ENCODE measurements around the gene SLC38A2.

The SLC38A2 gene

GRCh38 chr12:46358791-46359666 is 13.5 kb downstream of the SLC38A2 start:
- Histone ChIP-seq H3K36me3 (peaks cover 62% of the 10 kb centered on the region), H3K4me3 (ENCODE audit: low read depth in 1 of 2, low read length in 1 of 2) (no peak overlapping the region), H3K27me3 (no peaks in the 10 kb centered on the region), H3K9me3 (no peaks in the 10 kb centered on the region), H3K4me1 (ENCODE audit: control insufficient read depth in 1 of 2, insufficient read depth in 1 of 2, low read depth in 1 of 2, low read length in 1 of 2) (peaks cover 7 to 9% of the 10 kb centered on the region in 2 experiments), H3K27ac (no peak overlapping the region)
- TF ChIP-seq CTCF (IDR thresholded peaks at IDR 0.05), result no peak

- TF ChIP-seq CTCF (IDR thresholded peaks at IDR 0.05), result no peak
- no peak overlapping the region for H3K4me3 ChIP-seq (ENCODE audit: low read depth in 1 of 2, low read length in 1 of 2)
Observed at GRCh38 chr12:46358325-46358700, 14.3 kb downstream of the SLC38A2 start.

GRCh38 chr12:46357438-46358324 is 14.9 kb downstream of the SLC38A2 start:
- H3K27me3 ChIP-seq, result no peaks in the 10 kb centered on the region
- H3K36me3 ChIP-seq, result peaks cover 48% of the 10 kb centered on the region
- peaks cover 7 to 9% of the 10 kb centered on the region in 2 experiments for H3K4me1 ChIP-seq (ENCODE audit: control insufficient read depth in 1 of 2, insufficient read depth in 1 of 2, low read depth in 1 of 2, low read length in 1 of 2)
- H3K4me3 ChIP-seq (ENCODE audit: low read depth in 1 of 2, low read length in 1 of 2), result no peak overlapping the region
- H3K9me3 ChIP-seq, result no peaks in the 10 kb centered on the region
- peak overlapping the region; percentile 14 for H3K27ac ChIP-seq
- TF ChIP-seq CTCF (IDR thresholded peaks at IDR 0.05), result no peak

More at GRCh38 chr12:46358325-46358700, 14.3 kb downstream of the SLC38A2 start:
- peak overlapping the region; percentile 14 for H3K27ac ChIP-seq
- H3K27me3 ChIP-seq, result no peaks in the 10 kb centered on the region
- no peaks in the 10 kb centered on the region for H3K9me3 ChIP-seq
- peaks cover 7 to 9% of the 10 kb centered on the region in 2 experiments for H3K4me1 ChIP-seq (ENCODE audit: control insufficient read depth in 1 of 2, insufficient read depth in 1 of 2, low read depth in 1 of 2, low read length in 1 of 2)
- H3K36me3 ChIP-seq, result peaks cover 55% of the 10 kb centered on the region

- Histone ChIP-seq H3K4me1 (ENCODE audit: control insufficient read depth in 1 of 2, insufficient read depth in 1 of 2, low read depth in 1 of 2, low read length in 1 of 2) (peaks cover 7 to 9% of the 10 kb centered on the region in 2 experiments), H3K4me3 (ENCODE audit: low read depth in 1 of 2, low read length in 1 of 2) (no peak overlapping the region), H3K27ac (peak overlapping the region; percentile 14), H3K27me3 (no peaks in the 10 kb centered on the region), H3K36me3 (peaks cover 40% of the 10 kb centered on the region), H3K9me3 (no peaks in the 10 kb centered on the region)
- no peak for TF ChIP-seq CTCF (IDR thresholded peaks at IDR 0.05)
Observed at GRCh38 chr12:46356655-46357437, 15.7 kb downstream of the SLC38A2 start.

GRCh38 chr12:46354802-46355199 is 17.8 kb downstream of the SLC38A2 start:
- Histone ChIP-seq H3K4me1 (ENCODE audit: control insufficient read depth in 1 of 2, insufficient read depth in 1 of 2, low read depth in 1 of 2, low read length in 1 of 2) (peaks cover 7 to 9% of the 10 kb centered on the region in 2 experiments), H3K9me3 (no peaks in the 10 kb centered on the region), H3K27me3 (no peaks in the 10 kb centered on the region), H3K4me3 (ENCODE audit: low read depth in 1 of 2, low read length in 1 of 2) (no peak overlapping the region), H3K27ac (no peak overlapping the region), H3K36me3 (peaks cover 20% of the 10 kb centered on the region)
- TF ChIP-seq CTCF (IDR thresholded peaks at IDR 0.05), result no peak
